Suprapubic skin (tissue), 4 donors: ENCODE data around the gene HPDL.

Source experiments
- EP300 ChIP-seq: sonication (generic); formaldehyde crosslinking; IDR thresholded peaks from one replicate; pipeline ENCODE4 v1.6.1; 2017; ENCODE audit warnings: antibody characterized with exemption
- POLR2A ChIP-seq, 2 donors: fragments of 450-650 bp; IDR thresholded peaks; one replicate each; pipeline ENCODE4 v1.6.1; 2017; ENCODE audit warnings: antibody characterized with exemption in 2 of 2, mild to moderate bottlenecking in 2 of 2, moderate library complexity in 2 of 2
- POLR2AphosphoS5 ChIP-seq, 3 donors: sonication (generic); formaldehyde crosslinking; IDR thresholded peaks; one replicate each; pipeline ENCODE4 v1.6.1; 2017; ENCODE audit warnings: antibody characterized with exemption in 3 of 3
- TF ChIP-seq, protein P1 (sequence below), 2 donors: fragments of 200-600 bp in 1 of 2; fragments of 450-650 bp in 1 of 2; sonication (generic) in 1 of 2; IDR thresholded peaks; one replicate each; pipeline ENCODE4 v1.5.1; 2016 to 2019; ENCODE audit warnings: antibody characterized with exemption in 2 of 2, mild to moderate bottlenecking in 1 of 2, moderate library complexity in 1 of 2

DNA sequence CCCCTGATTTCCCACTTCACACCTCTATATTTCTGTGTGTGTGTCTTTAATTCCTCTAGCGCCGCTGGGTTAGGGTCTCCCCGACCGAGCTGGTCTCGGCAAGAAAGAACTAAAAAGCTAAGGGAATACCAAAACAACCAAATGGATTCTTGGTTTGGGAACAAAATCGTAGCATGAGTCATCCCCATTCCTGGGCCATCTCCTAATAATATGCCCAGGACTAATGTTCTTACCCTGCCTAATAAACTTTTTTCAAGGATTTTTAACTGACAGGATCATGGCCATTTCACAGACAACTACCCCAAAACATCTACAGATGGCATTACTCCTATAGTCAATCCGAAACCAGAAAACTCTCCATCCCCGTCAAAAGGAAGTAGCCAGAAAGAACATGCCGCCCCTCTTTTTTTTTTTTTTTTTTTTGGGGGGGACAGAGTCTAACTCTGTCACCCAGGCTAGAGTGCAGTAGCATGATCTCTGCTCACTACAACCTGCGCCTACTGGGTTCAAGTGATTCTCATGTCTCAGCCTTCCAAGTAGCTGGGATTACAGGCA is 4.1 kb upstream of the HPDL start:
- TF ChIP-seq, protein P1, sequence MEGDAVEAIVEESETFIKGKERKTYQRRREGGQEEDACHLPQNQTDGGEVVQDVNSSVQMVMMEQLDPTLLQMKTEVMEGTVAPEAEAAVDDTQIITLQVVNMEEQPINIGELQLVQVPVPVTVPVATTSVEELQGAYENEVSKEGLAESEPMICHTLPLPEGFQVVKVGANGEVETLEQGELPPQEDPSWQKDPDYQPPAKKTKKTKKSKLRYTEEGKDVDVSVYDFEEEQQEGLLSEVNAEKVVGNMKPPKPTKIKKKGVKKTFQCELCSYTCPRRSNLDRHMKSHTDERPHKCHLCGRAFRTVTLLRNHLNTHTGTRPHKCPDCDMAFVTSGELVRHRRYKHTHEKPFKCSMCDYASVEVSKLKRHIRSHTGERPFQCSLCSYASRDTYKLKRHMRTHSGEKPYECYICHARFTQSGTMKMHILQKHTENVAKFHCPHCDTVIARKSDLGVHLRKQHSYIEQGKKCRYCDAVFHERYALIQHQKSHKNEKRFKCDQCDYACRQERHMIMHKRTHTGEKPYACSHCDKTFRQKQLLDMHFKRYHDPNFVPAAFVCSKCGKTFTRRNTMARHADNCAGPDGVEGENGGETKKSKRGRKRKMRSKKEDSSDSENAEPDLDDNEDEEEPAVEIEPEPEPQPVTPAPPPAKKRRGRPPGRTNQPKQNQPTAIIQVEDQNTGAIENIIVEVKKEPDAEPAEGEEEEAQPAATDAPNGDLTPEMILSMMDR (IDR thresholded peaks at IDR 0.05) = no peak
- TF ChIP-seq POLR2A (IDR thresholded peaks at IDR 0.05) = no peak
- no peak for TF ChIP-seq EP300
- no peak for TF ChIP-seq POLR2AphosphoS5 (IDR thresholded peaks at IDR 0.05)
